NCI-H2029 (cell line): ENCODE measurements around the gene OCIAD1.
A peak's percentile ranks its signal among the peaks of the same experiment; 100 is the strongest.

Experiments
- DNase-seq: peaks from one replicate; lab custom pipeline; 2025; lab: John Stamatoyannopoulos, UW

OCIAD1 gene

GRCh38 chr4:48896845-48897244, 66.0 kb downstream of the OCIAD1 start:
- no peak for DNase-seq

- no peak for DNase-seq
These were observed 68.0 kb downstream of the OCIAD1 start for GRCh38 chr4:48898733-48899431.

- DNase-seq, result no peak
These were observed 68.5 kb downstream of the OCIAD1 start for GRCh38 chr4:48899432-48899749.

GRCh38 chr4:48899950-48900349, 69.1 kb downstream of the OCIAD1 start:
- no peak for DNase-seq

GRCh38 chr4:48901196-48901595, 70.3 kb downstream of the OCIAD1 start:
- no peak for DNase-seq

GRCh38 chr4:48902266-48902665, 71.4 kb downstream of the OCIAD1 start:
- DNase-seq, result peak; percentile 31

GRCh38 chr4:48904101-48904500, 73.2 kb downstream of the OCIAD1 start:
- DNase-seq, result peak; percentile 9

GRCh38 chr4:48904541-48905142, 73.8 kb downstream of the OCIAD1 start:
- DNase-seq, result no peak

- DNase-seq, result no peak
These were observed 74.6 kb downstream of the OCIAD1 start for GRCh38 chr4:48905363-48906015.

- peak; percentile 94 for DNase-seq
These were observed 75.6 kb downstream of the OCIAD1 start, which contains the start of gene OCIAD2 for GRCh38 chr4:48906206-48907173. OCIAD2 (minus strand) TSS chr4:48906774; CDS start chr4:48904549, 2,225 bp downstream.

- no peak for DNase-seq
These were observed 77.0 kb downstream of the OCIAD1 start for GRCh38 chr4:48907706-48908477.

- DNase-seq, result no peak
These were observed 77.8 kb downstream of the OCIAD1 start for GRCh38 chr4:48908687-48909086.

- DNase-seq, result no peak
These were observed 78.8 kb downstream of the OCIAD1 start for GRCh38 chr4:48909697-48910096.

- no peak for DNase-seq
These were observed 79.6 kb downstream of the OCIAD1 start for GRCh38 chr4:48910511-48910910.
